ENCODE data around the gene MAN1C1.

DNA sequence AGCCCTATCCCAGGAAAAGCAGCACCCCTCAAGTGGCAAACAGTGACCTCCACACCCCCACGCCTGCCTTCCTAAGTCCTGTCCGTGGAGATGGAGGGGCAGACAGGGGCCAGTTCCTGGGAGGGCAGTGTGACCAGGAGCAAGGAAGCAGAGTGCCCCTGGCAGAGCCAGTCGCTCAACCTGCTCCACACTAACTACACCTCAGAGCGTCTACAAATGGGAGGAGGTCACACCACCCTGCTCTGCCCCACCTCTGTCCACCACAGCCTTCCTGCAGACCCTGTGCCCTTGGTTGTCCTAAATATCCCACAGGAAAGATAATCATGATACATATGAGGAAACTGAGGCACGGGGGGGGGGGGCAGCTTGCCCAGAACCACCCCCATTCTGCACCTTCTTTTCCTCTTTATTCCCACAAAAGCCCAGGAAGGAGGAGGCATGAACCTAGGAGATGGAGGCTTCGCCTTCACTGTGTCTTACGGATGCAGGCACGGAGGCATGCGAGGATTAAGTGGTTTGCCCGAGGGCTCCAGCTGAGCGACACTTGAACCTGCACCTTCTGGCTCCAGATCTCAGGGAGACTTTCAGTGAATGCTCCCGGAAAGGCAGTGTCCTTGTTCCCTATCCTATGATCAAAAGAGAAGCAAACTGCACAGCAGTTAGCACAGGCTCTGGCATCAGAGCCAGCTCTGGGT lies 140.7 kb downstream of the MAN1C1 start:
- TF ChIP-seq POLR2A (IDR thresholded peaks at IDR 0.05) = no peak
- TF ChIP-seq, protein P1, sequence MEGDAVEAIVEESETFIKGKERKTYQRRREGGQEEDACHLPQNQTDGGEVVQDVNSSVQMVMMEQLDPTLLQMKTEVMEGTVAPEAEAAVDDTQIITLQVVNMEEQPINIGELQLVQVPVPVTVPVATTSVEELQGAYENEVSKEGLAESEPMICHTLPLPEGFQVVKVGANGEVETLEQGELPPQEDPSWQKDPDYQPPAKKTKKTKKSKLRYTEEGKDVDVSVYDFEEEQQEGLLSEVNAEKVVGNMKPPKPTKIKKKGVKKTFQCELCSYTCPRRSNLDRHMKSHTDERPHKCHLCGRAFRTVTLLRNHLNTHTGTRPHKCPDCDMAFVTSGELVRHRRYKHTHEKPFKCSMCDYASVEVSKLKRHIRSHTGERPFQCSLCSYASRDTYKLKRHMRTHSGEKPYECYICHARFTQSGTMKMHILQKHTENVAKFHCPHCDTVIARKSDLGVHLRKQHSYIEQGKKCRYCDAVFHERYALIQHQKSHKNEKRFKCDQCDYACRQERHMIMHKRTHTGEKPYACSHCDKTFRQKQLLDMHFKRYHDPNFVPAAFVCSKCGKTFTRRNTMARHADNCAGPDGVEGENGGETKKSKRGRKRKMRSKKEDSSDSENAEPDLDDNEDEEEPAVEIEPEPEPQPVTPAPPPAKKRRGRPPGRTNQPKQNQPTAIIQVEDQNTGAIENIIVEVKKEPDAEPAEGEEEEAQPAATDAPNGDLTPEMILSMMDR (IDR thresholded peaks at IDR 0.05) = no peak
- no peak for TF ChIP-seq POLR2AphosphoS5 (IDR thresholded peaks at IDR 0.05)
- no peak for TF ChIP-seq EP300 (IDR thresholded peaks at IDR 0.05)

Measured in sigmoid colon (tissue), 4 donors.